Gastroesophageal sphincter (tissue), 3 donors: Measurements from ENCODE around the gene NCKAP5.

Source experiments
- CTCF ChIP-seq, 4 experiments: fragments of 200-600 bp in 2 of 4; fragments of 450-650 bp in 2 of 4; sonication (generic) in 1 of 4; IDR thresholded peaks; one replicate each; pipeline ENCODE4 v1.5.1; 2017 to 2019; ENCODE audit warnings: antibody characterized with exemption in 4 of 4, mild to moderate bottlenecking in 2 of 4, moderate library complexity in 2 of 4
- EP300 ChIP-seq: sonication (generic); formaldehyde crosslinking; IDR thresholded peaks from one replicate; pipeline ENCODE4 v1.6.1; 2017; ENCODE audit warnings: antibody characterized with exemption, mild to moderate bottlenecking
- POLR2A ChIP-seq, 2 donors: fragments of 450-650 bp; IDR thresholded peaks; one replicate each; pipeline ENCODE4 v1.6.1; 2017; ENCODE audit warnings: antibody characterized with exemption in 2 of 2, mild to moderate bottlenecking in 2 of 2, moderate library complexity in 1 of 2
- POLR2AphosphoS5 ChIP-seq: sonication (generic); formaldehyde crosslinking; IDR thresholded peaks from one replicate; pipeline ENCODE4 v1.6.1; 2017; ENCODE audit warnings: antibody characterized with exemption

DNA sequence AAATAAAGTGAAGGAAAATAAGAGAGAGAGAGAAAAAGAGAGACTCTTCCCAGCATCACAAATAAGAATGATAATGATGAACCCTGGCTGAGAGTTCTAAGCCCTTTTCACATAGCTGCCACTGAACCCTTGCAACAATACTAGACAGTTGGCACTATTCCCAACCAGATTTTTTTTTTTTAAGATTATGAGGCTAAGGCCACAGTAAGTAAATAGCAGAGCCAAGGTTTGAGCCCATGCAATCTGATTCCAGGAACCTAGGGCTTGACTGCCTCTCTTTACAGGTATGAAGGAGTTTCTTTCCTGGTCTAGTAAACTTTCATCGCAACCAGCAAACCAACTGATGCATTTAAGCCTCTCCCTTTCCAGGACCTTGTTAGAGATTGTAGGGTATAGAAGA, 424.6 kb downstream of the NCKAP5 start:
- TF ChIP-seq CTCF (IDR thresholded peaks at IDR 0.05), result no peak
- no peak for TF ChIP-seq EP300
- TF ChIP-seq POLR2A (IDR thresholded peaks at IDR 0.05), result no peak
- no peak for TF ChIP-seq POLR2AphosphoS5
